Upper lobe of right lung (tissue), 1 donor: Measurements from ENCODE around the gene C6orf15. TPM values are rescaled to one million over a fixed set of nuclear protein-coding genes. Genes with fewer than 3 reads are reported as not detected.

Source experiments
- ATAC-seq: fragments of 200-7000 bp; cut with Tn5 transposase; one replicate; pipeline ENCODE4 v1.9.1; 2020; ENCODE audit warnings: mild to moderate bottlenecking, moderate library complexity
- DNase-seq: peaks from one replicate; pipeline ENCODE4 v3.0.0-alpha.2; 2020
- H3K27ac ChIP-seq: fragments of 200-600 bp; one replicate; pipeline ENCODE4 v1.8.0; 2022
- H3K27me3 ChIP-seq: fragments of 200-600 bp; one replicate; pipeline ENCODE4 v1.8.0; 2022; ENCODE audit warnings: mild to moderate bottlenecking
- H3K36me3 ChIP-seq: fragments of 200-600 bp; one replicate; pipeline ENCODE4 v1.8.0; 2022
- H3K4me1 ChIP-seq: fragments of 200-600 bp; one replicate; pipeline ENCODE4 v1.8.0; 2022
- H3K4me3 ChIP-seq: fragments of 200-600 bp; one replicate; pipeline ENCODE4 v1.8.0; 2022; ENCODE audit warnings: mild to moderate bottlenecking
- H3K9me3 ChIP-seq: fragments of 200-600 bp; one replicate; pipeline ENCODE4 v1.8.0; 2022
- intact Hi-C: fragments of 100-400 bp; cut with DNase I; formaldehyde crosslinking; loops from one replicate; pipeline ENCODE4 v1.11.0; 2022
- long read RNA-seq: library from polyadenylated mRNA; unstranded; transcript quantifications from one replicate; pipeline ENCODE4 v2.0.0, GENCODE V29; 2021
- total RNA-seq: library from RNA; stranded (reverse); fragmentation: NEBNext Ultra II Directional; extraction: Animal tissue kit (Norgen Biotek cat#: 25700); gene quantifications from one replicate; pipeline ENCODE4 v1.2.1, GENCODE V29; 2021
- TF ChIP-seq, protein P1 (sequence below): fragments of 200-600 bp; IDR thresholded peaks from one replicate; pipeline ENCODE4 v1.8.0; 2022; ENCODE audit warnings: antibody characterized with exemption
- donor health status: DM: no; HTN: yes; CAD: no; lungs with severe emphysema.

Gene C6orf15
- not detected for total RNA-seq
- long read RNA-seq: 0 reads

DNA sequence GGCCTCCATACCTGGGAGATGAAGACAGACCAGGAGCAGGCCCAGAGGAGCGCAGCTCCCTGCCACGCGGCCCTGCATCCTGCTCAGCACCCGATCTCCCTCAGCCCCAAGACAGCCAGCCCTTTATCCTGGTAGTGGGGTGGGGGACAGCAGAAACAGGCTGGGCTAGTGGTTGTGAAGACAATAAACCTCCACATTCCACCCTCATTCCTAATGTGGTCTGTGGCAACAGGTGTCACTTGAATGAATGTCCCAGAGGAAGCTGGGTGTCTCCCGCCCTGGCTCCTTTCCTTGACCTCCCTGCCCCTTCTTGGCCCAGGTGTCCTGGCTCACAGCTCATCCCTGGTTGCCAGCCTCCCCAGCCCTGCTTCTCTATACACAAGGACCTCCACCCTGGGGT is at the start of gene C6orf15:
Gene C6orf15, minus strand, starts transcription at position 98 of the 400 bp plus-strand sequence. Its CDS starts 20 bp downstream, at position 78.
- ATAC-seq (no peak), DNase-seq (no peak)
- TF ChIP-seq, protein P1, sequence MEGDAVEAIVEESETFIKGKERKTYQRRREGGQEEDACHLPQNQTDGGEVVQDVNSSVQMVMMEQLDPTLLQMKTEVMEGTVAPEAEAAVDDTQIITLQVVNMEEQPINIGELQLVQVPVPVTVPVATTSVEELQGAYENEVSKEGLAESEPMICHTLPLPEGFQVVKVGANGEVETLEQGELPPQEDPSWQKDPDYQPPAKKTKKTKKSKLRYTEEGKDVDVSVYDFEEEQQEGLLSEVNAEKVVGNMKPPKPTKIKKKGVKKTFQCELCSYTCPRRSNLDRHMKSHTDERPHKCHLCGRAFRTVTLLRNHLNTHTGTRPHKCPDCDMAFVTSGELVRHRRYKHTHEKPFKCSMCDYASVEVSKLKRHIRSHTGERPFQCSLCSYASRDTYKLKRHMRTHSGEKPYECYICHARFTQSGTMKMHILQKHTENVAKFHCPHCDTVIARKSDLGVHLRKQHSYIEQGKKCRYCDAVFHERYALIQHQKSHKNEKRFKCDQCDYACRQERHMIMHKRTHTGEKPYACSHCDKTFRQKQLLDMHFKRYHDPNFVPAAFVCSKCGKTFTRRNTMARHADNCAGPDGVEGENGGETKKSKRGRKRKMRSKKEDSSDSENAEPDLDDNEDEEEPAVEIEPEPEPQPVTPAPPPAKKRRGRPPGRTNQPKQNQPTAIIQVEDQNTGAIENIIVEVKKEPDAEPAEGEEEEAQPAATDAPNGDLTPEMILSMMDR: no peak
- Histone ChIP-seq H3K27ac (no peak within 1 kb of the TSS), H3K27me3 (no peaks in the 10 kb centered on the region), H3K4me3 (no peak within 1 kb of the TSS), H3K9me3 (no peaks in the 10 kb centered on the region), H3K36me3 (no peaks in the 10 kb centered on the region), H3K4me1 (peaks cover 19% of the 10 kb centered on the region)
- intact Hi-C loops: no loop called here

DNA sequence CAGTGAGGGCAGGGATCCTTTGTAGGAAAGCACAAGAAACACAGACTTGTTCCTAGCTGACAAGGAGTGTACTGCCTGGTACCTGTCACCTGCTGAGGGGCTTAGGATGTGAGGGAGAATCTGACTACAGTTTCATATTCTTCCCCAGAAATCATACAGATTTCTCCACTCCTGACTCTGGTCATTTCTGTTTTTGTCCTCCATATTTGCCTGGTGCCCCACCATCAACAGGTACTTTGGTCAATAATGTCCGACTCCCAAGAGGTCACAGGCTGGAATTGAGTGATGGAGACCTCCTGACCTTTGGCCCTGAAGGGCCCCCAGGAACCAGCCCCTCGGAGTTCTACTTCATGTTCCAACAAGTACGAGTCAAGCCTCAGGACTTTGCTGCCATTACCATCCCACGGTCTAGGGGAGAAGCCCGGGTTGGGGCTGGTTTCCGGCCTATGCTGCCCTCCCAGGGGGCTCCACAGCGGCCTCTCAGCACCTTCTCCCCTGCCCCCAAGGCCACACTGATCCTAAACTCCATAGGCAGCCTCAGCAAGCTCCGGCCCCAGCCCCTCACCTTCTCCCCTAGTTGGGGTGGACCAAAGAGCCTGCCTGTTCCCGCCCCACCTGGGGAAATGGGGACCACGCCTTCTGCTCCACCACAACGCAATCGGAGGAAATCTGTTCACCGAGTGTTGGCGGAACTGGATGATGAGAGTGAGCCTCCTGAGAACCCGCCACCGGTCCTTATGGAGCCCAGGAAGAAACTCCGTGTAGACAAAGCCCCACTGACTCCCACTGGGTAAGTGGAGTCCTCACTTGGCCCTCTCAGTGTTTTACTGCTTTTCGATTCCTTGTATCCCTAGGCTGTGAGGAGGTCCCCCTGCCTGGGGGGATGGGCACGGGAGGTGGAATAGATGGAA is 49.1 kb upstream of the C6orf15 start:
- Histone ChIP-seq H3K27ac (no peak overlapping the region), H3K27me3 (no peaks in the 10 kb centered on the region), H3K4me3 (no peak overlapping the region), H3K36me3 (no peaks in the 10 kb centered on the region), H3K4me1 (peaks cover 11% of the 10 kb centered on the region), H3K9me3 (no peaks in the 10 kb centered on the region)
- TF ChIP-seq, protein P1: no peak
- no peak for ATAC-seq
- intact Hi-C loops: no loop called here
- no peak for DNase-seq

DNA sequence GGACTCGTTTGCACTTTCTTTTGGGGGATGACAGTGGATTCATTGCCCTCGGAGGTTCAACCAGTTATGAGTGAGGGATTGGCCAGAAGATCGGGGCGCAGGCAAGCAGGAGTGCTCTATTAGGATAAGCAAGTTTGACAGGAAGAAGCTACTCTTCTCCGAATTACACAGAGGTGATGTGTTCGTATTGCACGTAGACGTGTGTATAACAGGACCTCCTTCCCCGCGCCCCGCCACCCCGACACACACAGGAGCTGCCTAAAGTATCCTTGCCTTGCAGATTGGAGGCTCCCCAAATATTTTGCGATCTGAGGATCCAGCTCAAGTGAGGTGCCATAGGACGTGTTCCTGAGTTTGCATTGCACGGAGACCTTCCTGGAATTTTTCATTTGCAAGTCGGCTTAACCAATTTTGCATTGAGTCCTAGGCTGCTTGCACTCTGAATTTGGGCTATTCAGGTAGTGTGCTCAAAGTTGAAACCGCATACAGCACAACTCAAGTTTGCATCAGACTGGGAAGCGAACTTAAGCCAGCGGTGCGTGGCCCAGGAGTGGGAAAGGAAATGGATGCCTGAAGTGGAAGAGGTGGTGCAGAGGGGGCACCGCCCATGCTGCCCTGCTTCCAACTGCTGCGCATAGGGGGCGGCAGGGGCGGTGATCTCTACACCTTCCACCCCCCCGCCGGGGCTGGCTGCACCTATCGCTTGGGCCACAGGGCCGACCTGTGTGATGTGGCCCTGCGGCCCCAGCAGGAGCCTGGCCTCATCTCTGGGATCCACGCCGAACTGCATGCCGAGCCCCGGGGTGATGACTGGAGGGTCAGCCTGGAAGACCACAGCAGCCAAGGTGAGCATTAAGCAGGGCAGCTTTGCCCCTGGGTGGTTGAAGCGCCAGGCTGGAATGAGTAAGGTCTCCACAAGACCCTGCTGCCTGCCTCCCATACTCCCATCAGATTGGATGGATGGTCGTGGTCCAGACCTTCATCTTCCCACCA is 46.8 kb upstream of the C6orf15 start:
- TF ChIP-seq, protein P1: no peak
- intact Hi-C loops: no loop called here
- DNase-seq (no peak), ATAC-seq (no peak)
- no peaks in the 10 kb centered on the region for H3K27me3 ChIP-seq
- H3K4me1 ChIP-seq: peaks cover 11% of the 10 kb centered on the region
- no peaks in the 10 kb centered on the region for H3K36me3 ChIP-seq
- H3K4me3 ChIP-seq: peak overlapping the region; percentile 70
- H3K9me3 ChIP-seq: no peaks in the 10 kb centered on the region
- H3K27ac ChIP-seq: no peak overlapping the region

DNA sequence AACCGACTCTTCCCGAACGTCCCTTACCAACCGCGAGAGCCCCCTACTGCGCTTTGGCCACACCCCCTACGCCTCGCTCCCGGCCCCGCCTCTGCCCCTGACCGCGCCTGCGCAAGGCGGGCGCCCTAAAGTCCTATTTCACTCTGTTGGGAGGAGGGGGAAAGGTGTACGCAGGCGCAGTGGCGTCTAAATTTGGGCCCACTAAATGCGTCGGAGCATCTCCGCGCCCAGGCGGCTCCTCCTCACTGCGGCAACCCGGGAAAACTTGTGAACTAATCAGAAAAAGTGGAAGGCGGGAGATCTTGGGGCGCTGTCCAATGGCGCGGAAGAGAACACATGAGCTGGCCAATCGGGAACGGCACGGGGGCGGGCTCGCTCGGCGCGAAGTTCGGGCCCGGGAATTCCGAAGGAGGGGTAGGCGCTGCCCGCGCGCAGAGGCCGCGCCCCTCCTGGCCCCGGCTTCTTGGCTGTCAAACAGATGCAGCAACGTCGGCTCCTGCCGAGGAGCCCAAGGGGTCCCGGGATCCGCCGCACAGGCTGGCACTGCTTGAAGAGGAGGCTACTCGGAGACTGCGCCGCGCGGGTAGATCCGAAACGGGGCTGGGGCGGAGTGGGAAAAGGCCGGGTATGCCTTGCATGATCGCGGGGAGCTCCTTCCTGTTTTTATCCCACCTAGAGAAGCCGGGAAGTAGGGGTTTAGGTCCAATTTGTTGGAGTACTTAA is 45.9 kb upstream of the C6orf15 start, which contains the start of gene TCF19:
Gene TCF19, plus strand, starts transcription at position 450 of the 723 bp plus-strand sequence. CDS start 881 bp downstream, outside the sequence.
- ATAC-seq: peak; percentile 97
- TF ChIP-seq, protein P1: no peak
- H3K36me3 ChIP-seq: no peaks in the 10 kb centered on the region

More for the DNA sequence above, 45.9 kb upstream of the C6orf15 start, which contains the start of gene TCF19:
- Histone ChIP-seq H3K4me1 (peaks cover 11% of the 10 kb centered on the region), H3K9me3 (no peaks in the 10 kb centered on the region), H3K27ac (peak within 1 kb of the TSS; percentile 47), H3K4me3 (peak within 1 kb of the TSS; percentile 70), H3K27me3 (no peaks in the 10 kb centered on the region)
- DNase-seq: peak; percentile 99
- intact Hi-C loops: no loop called here
